Liver (tissue), 9 donors: ENCODE data around the gene RIOX2. TPM values are rescaled to one million over a fixed set of nuclear protein-coding genes. Genes with fewer than 3 reads are reported as not detected.

Experiments
- DNase-seq: peaks from one replicate; pipeline ENCODE4 v3.0.0-alpha.2; 2017; ENCODE audit warnings: low spot score
- H3K27ac ChIP-seq, 2 donors: one replicate each; pipeline ENCODE4 v1.7.0; 2013; ENCODE audit warnings: inconsistent platforms in 2 of 2, low read length in 2 of 2, control low read depth in 1 of 2, low read depth in 1 of 2, mild to moderate bottlenecking in 1 of 2
- H3K27me3 ChIP-seq, 4 donors: one replicate each; pipeline versions ENCODE4 v1.6.1 to v1.7.0; 2013; ENCODE audit warnings: low read length in 3 of 4, inconsistent platforms in 1 of 4, mild to moderate bottlenecking in 1 of 4, moderate library complexity in 1 of 4; ENCODE audit not compliant: control insufficient read depth in 4 of 4, insufficient read depth in 4 of 4
- H3K36me3 ChIP-seq, 4 donors: one replicate each; pipeline versions ENCODE4 v1.6.1 to v1.7.0; 2013; ENCODE audit warnings: low read length in 3 of 4, mild to moderate bottlenecking in 3 of 4, low read depth in 1 of 4, moderate library complexity in 1 of 4; ENCODE audit not compliant: control insufficient read depth in 4 of 4, insufficient read depth in 3 of 4
- H3K4me1 ChIP-seq, 4 donors: one replicate each; pipeline versions ENCODE4 v1.6.1 to v1.7.0; 2013; ENCODE audit warnings: low read length in 3 of 4, mild to moderate bottlenecking in 3 of 4, moderate library complexity in 1 of 4; ENCODE audit not compliant: control insufficient read depth in 4 of 4, insufficient read depth in 4 of 4
- H3K4me3 ChIP-seq, 3 donors: one replicate each; pipeline versions ENCODE4 v1.6.1 to v1.7.0; 2013; ENCODE audit warnings: low read length in 3 of 3, control low read depth in 1 of 3, low read depth in 1 of 3, mild to moderate bottlenecking in 1 of 3
- H3K9ac ChIP-seq, 2 donors: one replicate each; pipeline ENCODE4 v1.7.0; 2013; ENCODE audit warnings: low read length in 2 of 2, mild to moderate bottlenecking in 2 of 2, moderate library complexity in 2 of 2, control low read depth in 1 of 2, low read depth in 1 of 2
- H3K9me3 ChIP-seq, 4 donors: one replicate each; pipeline versions ENCODE4 v1.6.1 to v1.7.0; 2013; ENCODE audit warnings: low read length in 3 of 4; ENCODE audit not compliant: control insufficient read depth in 4 of 4
- EGR1 ChIP-seq, 2 donors: IDR thresholded peaks; 2 replicates each; pipeline ENCODE4 v1.6.1; 2016 to 2018; ENCODE audit warnings: antibody characterized with exemption in 2 of 2, low read depth in 2 of 2
- FOXA1 ChIP-seq: IDR thresholded peaks from 2 replicates; pipeline ENCODE4 v1.6.1; 2016; ENCODE audit warnings: antibody characterized with exemption
- FOXA2 ChIP-seq: IDR thresholded peaks from 2 replicates; pipeline ENCODE4 v1.6.1; 2016; ENCODE audit warnings: antibody characterized with exemption
- GABPA ChIP-seq, 2 donors: IDR thresholded peaks in 1 of 2; conservative IDR thresholded peaks in 1 of 2; 2 replicates each; pipeline ENCODE4 v1.6.1; 2016; ENCODE audit warnings: antibody characterized with exemption in 2 of 2, mild to moderate bottlenecking in 1 of 2, moderate library complexity in 1 of 2
- HNF4A ChIP-seq, 2 donors: conservative IDR thresholded peaks; 2 replicates each; pipeline ENCODE4 v1.6.1; 2016; ENCODE audit warnings: antibody characterized with exemption in 2 of 2, mild to moderate bottlenecking in 2 of 2
- HNF4G ChIP-seq: IDR thresholded peaks from 2 replicates; pipeline ENCODE4 v1.6.1; 2016; ENCODE audit warnings: antibody characterized with exemption
- JUND ChIP-seq, 2 donors: IDR thresholded peaks; 2 replicates each; pipeline ENCODE4 v1.6.1; 2016; ENCODE audit warnings: antibody characterized with exemption in 2 of 2
- NR2F2 ChIP-seq: IDR thresholded peaks from 2 replicates; pipeline ENCODE4 v1.6.1; 2016; ENCODE audit warnings: antibody characterized with exemption
- RAD21 ChIP-seq, 2 donors: IDR thresholded peaks; 2 replicates each; pipeline ENCODE4 v1.6.1; 2016; ENCODE audit warnings: antibody characterized with exemption in 2 of 2, mild to moderate bottlenecking in 2 of 2
- RXRA ChIP-seq, 2 donors: IDR thresholded peaks; 2 replicates each; pipeline ENCODE4 v1.6.1; 2017 to 2018; ENCODE audit warnings: antibody characterized with exemption in 2 of 2, mild to moderate bottlenecking in 1 of 2
- SP1 ChIP-seq: IDR thresholded peaks from 2 replicates; pipeline ENCODE4 v1.6.1; 2018; ENCODE audit warnings: antibody characterized with exemption, mild to moderate bottlenecking
- TAF1 ChIP-seq: conservative IDR thresholded peaks from 2 replicates; pipeline ENCODE4 v1.6.1; 2016; ENCODE audit warnings: antibody characterized with exemption, mild to moderate bottlenecking
- YY1 ChIP-seq: IDR thresholded peaks from 2 replicates; pipeline ENCODE4 v1.6.1; 2016; ENCODE audit warnings: antibody characterized with exemption, mild to moderate bottlenecking
- ZBTB33 ChIP-seq: IDR thresholded peaks from 2 replicates; pipeline ENCODE4 v1.6.1; 2016; ENCODE audit warnings: antibody characterized with exemption
- WGBS: extraction: QIAGEN DNeasy Blood & Tissue Kit; methylation state at CpG from one replicate; pipeline ENCODE4 v1.1.7; 2013; 5-methylcytosine and 5-hydroxymethylcytosine counted together
- polyA plus RNA-seq, 2 donors: library from polyadenylated mRNA; stranded (reverse) in 1 of 2; unstranded in 1 of 2; fragments of 200-250 nt in 1 of 2; fragments of >200 nt in 1 of 2; fragmentation: Nextera tagmentation in 1 of 2; extraction: Ambion mirVana in 1 of 2; gene quantifications; one replicate each; pipeline versions ENCODE4 v1.2.1 to v1.2.3, GENCODE V29; 2013 to 2015
- total RNA-seq, 2 donors: library from RNA; depleted of rRNA; stranded (reverse); fragments of >200 nt; gene quantifications; one replicate each; pipeline ENCODE4 v1.2.3, GENCODE V29; 2014
- TF ChIP-seq, protein P1 (sequence below): IDR thresholded peaks from 2 replicates; pipeline ENCODE4 v1.6.1; 2016; ENCODE audit warnings: antibody characterized with exemption, mild to moderate bottlenecking
- TF ChIP-seq, protein P2 (sequence below): IDR thresholded peaks from 2 replicates; pipeline ENCODE4 v1.6.1; 2016; ENCODE audit warnings: antibody characterized with exemption
- donor health status: healthy.
- donor health status: healthy.
- donor health status: healthy.
- donor health status: healthy.
- donor health status: healthy.

The RIOX2 gene
- total and polyA plus RNA-seq, 4 donors = 8.2 to 19.9 (median 11.0) TPM

DNA sequence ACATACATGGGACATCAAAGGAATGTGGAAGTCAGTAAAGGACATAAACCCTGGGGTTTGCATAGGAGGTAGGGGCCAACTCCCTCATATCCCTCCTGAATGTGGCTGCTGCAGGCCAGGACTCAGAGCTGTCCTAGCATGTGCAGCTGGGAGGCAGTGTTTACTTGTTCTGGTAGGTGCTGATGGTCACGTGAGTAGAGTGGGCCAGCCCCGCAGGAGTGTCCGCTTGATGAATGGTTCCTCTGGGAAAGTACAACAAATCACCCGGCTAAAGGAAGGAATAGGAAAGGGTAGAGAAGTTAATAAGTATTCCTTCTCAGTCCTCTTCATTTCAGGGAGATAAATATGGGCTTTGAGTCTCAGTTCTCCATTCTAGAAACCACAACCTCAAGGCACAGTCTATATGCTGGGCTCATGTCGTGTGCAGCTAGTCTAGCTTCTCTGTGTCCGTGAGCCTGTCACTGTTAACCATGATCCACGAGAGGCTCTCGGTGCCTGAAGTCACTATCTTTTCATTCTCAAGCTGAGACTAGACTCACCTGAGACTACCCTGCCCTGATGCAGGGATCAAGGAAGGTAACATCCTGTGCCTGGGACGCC is 17.9 kb downstream of the RIOX2 start:
- H3K9ac ChIP-seq = no peak overlapping the region
- no peak overlapping the region for H3K4me3 ChIP-seq
- no peaks in the 10 kb centered on the region for H3K9me3 ChIP-seq
- no peaks in the 10 kb centered on the region for H3K27me3 ChIP-seq
- DNase-seq = no peak
- 92% methylated on average over 9 of the region's 9 CpGs for WGBS
- no peak overlapping the region for H3K27ac ChIP-seq
- no peaks in the 10 kb centered on the region for H3K4me1 ChIP-seq
- H3K36me3 ChIP-seq = peaks cover 14 to 54% (median 28%) of the 10 kb centered on the region in 4 donors
- TF ChIP-seq, protein P1, sequence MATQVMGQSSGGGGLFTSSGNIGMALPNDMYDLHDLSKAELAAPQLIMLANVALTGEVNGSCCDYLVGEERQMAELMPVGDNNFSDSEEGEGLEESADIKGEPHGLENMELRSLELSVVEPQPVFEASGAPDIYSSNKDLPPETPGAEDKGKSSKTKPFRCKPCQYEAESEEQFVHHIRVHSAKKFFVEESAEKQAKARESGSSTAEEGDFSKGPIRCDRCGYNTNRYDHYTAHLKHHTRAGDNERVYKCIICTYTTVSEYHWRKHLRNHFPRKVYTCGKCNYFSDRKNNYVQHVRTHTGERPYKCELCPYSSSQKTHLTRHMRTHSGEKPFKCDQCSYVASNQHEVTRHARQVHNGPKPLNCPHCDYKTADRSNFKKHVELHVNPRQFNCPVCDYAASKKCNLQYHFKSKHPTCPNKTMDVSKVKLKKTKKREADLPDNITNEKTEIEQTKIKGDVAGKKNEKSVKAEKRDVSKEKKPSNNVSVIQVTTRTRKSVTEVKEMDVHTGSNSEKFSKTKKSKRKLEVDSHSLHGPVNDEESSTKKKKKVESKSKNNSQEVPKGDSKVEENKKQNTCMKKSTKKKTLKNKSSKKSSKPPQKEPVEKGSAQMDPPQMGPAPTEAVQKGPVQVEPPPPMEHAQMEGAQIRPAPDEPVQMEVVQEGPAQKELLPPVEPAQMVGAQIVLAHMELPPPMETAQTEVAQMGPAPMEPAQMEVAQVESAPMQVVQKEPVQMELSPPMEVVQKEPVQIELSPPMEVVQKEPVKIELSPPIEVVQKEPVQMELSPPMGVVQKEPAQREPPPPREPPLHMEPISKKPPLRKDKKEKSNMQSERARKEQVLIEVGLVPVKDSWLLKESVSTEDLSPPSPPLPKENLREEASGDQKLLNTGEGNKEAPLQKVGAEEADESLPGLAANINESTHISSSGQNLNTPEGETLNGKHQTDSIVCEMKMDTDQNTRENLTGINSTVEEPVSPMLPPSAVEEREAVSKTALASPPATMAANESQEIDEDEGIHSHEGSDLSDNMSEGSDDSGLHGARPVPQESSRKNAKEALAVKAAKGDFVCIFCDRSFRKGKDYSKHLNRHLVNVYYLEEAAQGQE = no peak
- TF ChIP-seq, protein P2, sequence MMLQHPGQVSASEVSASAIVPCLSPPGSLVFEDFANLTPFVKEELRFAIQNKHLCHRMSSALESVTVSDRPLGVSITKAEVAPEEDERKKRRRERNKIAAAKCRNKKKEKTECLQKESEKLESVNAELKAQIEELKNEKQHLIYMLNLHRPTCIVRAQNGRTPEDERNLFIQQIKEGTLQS = no peak
- TF ChIP-seq FOXA2 = no peak
- TF ChIP-seq HNF4A (conservative IDR thresholded peaks at IDR 0.05) = no peak
- TF ChIP-seq JUND (IDR thresholded peaks at IDR 0.05) = no peak
- no peak for TF ChIP-seq GABPA (IDR thresholded peaks at IDR 0.05 in 1 of 2, conservative IDR thresholded peaks at IDR 0.05 in 1 of 2)
- TF ChIP-seq NR2F2 = no peak
- no peak for TF ChIP-seq RXRA (IDR thresholded peaks at IDR 0.05)
- no peak for TF ChIP-seq RAD21 (IDR thresholded peaks at IDR 0.05)
- TF ChIP-seq FOXA1 = no peak
- TF ChIP-seq HNF4G = no peak
- no peak for TF ChIP-seq SP1
- no peak for TF ChIP-seq TAF1
- TF ChIP-seq YY1 = no peak
- TF ChIP-seq EGR1 (IDR thresholded peaks at IDR 0.05; ENCODE audit: low read depth in 2 of 2) = no peak
- no peak for TF ChIP-seq ZBTB33

- H3K27ac ChIP-seq = no peak overlapping the region
Measured at GRCh38 chr3:97952872-97953271, 19.4 kb downstream of the RIOX2 start.

More at GRCh38 chr3:97952872-97953271, 19.4 kb downstream of the RIOX2 start:
- Histone ChIP-seq H3K9ac (no peak overlapping the region), H3K9me3 (no peaks in the 10 kb centered on the region), H3K4me3 (no peak overlapping the region), H3K36me3 (peaks cover 13 to 69% (median 32%) of the 10 kb centered on the region in 4 donors), H3K27me3 (no peaks in the 10 kb centered on the region), H3K4me1 (no peaks in the 10 kb centered on the region)
- 96% methylated on average over 1 of the region's 1 CpG for WGBS
- TF ChIP-seq FOXA1 (no peak), TAF1 (no peak)
- DNase-seq = no peak
